HEK293 (cell line): Measurements from ENCODE around the gene PRKAB1.
A peak's percentile ranks its signal among the peaks of the same experiment; 100 is the strongest.

Experiments
- CTCF ChIA-PET: fragments of 350-600 bp; formaldehyde crosslinking; extraction: SDS; loops from one replicate; lab custom pipeline; 2021; ENCODE audit warnings: antibody characterized with exemption; lab: Yijun Ruan, JAX
- POLR2A ChIA-PET: fragments of 300-600 bp; formaldehyde crosslinking; extraction: SDS; loops from one replicate; lab custom pipeline; 2020; ENCODE audit warnings: antibody characterized with exemption, inconsistent platforms; lab: Yijun Ruan, JAX
- H3K27ac ChIP-seq: fragments of 200-500 bp; sonication (Bioruptor generic); 2 replicates; pipeline ENCODE4 v1.5.1; 2014; ENCODE audit warnings: low read depth, low read length, control low read depth, inconsistent platforms; ENCODE audit errors: extremely low read depth
- H3K36me3 ChIP-seq, 2 experiments: fragments of 200-500 bp in 1 of 2; sonication (Bioruptor generic) in 1 of 2; 1 replicate in 1 of 2; 2 replicates in 1 of 2; pipeline ENCODE4 v1.5.1; 2014 to 2017; ENCODE audit warnings: inconsistent platforms in 2 of 2, low read length in 2 of 2; ENCODE audit not compliant: control insufficient read depth in 2 of 2, insufficient read depth in 1 of 2
- H3K4me1 ChIP-seq: fragments of 200-500 bp; sonication (Bioruptor generic); 2 replicates; pipeline ENCODE4 v1.5.1; 2014; ENCODE audit warnings: mild to moderate bottlenecking, low read length, inconsistent platforms; ENCODE audit not compliant: control insufficient read depth, insufficient read depth
- H3K4me3 ChIP-seq: 2 replicates; pipeline ENCODE4 v1.5.1; 2011; ENCODE audit warnings: low read depth, mild to moderate bottlenecking, control low read depth, low read length, moderate library complexity
- H3K9me3 ChIP-seq: fragments of 200-500 bp; sonication (Bioruptor generic); 2 replicates; pipeline ENCODE4 v1.5.1; 2014; ENCODE audit warnings: low read depth, low read length, inconsistent platforms; ENCODE audit not compliant: control insufficient read depth, insufficient read depth
- AEBP2 ChIP-seq: fragments of 450-650 bp; formaldehyde crosslinking; IDR thresholded peaks from 2 replicates; pipeline ENCODE4 v1.5.1; 2016; ENCODE audit warnings: missing biosample characterization, missing genetic modification characterization, borderline replicate concordance
- KLF10 ChIP-seq: fragments of 450-650 bp; IDR thresholded peaks from 2 replicates; pipeline ENCODE4 v1.5.1; 2018; ENCODE audit warnings: missing biosample characterization, mild to moderate bottlenecking, missing genetic modification characterization
- KLF16 ChIP-seq: fragments of 450-650 bp; formaldehyde crosslinking; IDR thresholded peaks from 2 replicates; pipeline ENCODE4 v1.5.1; 2017; ENCODE audit warnings: missing biosample characterization, missing genetic modification characterization
- SALL2 ChIP-seq: fragments of 450-650 bp; formaldehyde crosslinking; IDR thresholded peaks from 2 replicates; pipeline ENCODE4 v1.5.0; 2017; ENCODE audit warnings: missing biosample characterization, mild to moderate bottlenecking, missing genetic modification characterization, borderline replicate concordance
- SCRT1 ChIP-seq: fragments of 450-650 bp; formaldehyde crosslinking; IDR thresholded peaks from 2 replicates; pipeline ENCODE4 v1.5.1; 2016; ENCODE audit warnings: missing biosample characterization, missing genetic modification characterization, borderline replicate concordance
- SCRT2 ChIP-seq: fragments of 450-650 bp; formaldehyde crosslinking; IDR thresholded peaks from 2 replicates; pipeline ENCODE4 v1.5.1; 2016; ENCODE audit warnings: missing biosample characterization, missing genetic modification characterization
- YY2 ChIP-seq: fragments of 450-650 bp; formaldehyde crosslinking; IDR thresholded peaks from 2 replicates; pipeline ENCODE4 v1.5.1; 2016; ENCODE audit warnings: missing biosample characterization, missing genetic modification characterization
- ZBTB1 ChIP-seq: fragments of 450-650 bp; formaldehyde crosslinking; IDR thresholded peaks from 2 replicates; pipeline ENCODE4 v1.5.1; 2016; ENCODE audit warnings: missing biosample characterization, missing genetic modification characterization
- ZNF140 ChIP-seq: fragments of 450-650 bp; formaldehyde crosslinking; IDR thresholded peaks from 2 replicates; pipeline ENCODE4 v1.5.1; 2016; ENCODE audit warnings: missing biosample characterization, missing genetic modification characterization
- ZNF157 ChIP-seq: fragments of 450-650 bp; formaldehyde crosslinking; IDR thresholded peaks from 2 replicates; pipeline ENCODE4 v1.5.1; 2016; ENCODE audit warnings: missing biosample characterization, missing genetic modification characterization
- ZNF223 ChIP-seq: fragments of 450-650 bp; formaldehyde crosslinking; IDR thresholded peaks from 2 replicates; pipeline ENCODE4 v1.5.1; 2016; ENCODE audit warnings: missing biosample characterization, missing genetic modification characterization
- ZNF324 ChIP-seq: fragments of 450-650 bp; formaldehyde crosslinking; IDR thresholded peaks from 2 replicates; pipeline ENCODE4 v1.5.1; 2016; ENCODE audit warnings: missing biosample characterization, missing genetic modification characterization
- ZNF521 ChIP-seq: fragments of 450-650 bp; formaldehyde crosslinking; IDR thresholded peaks from 2 replicates; pipeline ENCODE4 v1.5.1; 2017; ENCODE audit warnings: missing biosample characterization, mild to moderate bottlenecking, missing genetic modification characterization
- ZNF677 ChIP-seq: fragments of 450-650 bp; IDR thresholded peaks from 2 replicates; pipeline ENCODE4 v1.5.0; 2018; ENCODE audit warnings: missing biosample characterization, mild to moderate bottlenecking, missing genetic modification characterization, moderate library complexity
- ZNF830 ChIP-seq: fragments of 450-650 bp; IDR thresholded peaks from 2 replicates; pipeline ENCODE4 v1.5.0; 2018; ENCODE audit warnings: missing biosample characterization, missing genetic modification characterization, low read depth, mild to moderate bottlenecking, moderate library complexity
- ZNF837 ChIP-seq: fragments of 450-650 bp; formaldehyde crosslinking; IDR thresholded peaks from 2 replicates; pipeline ENCODE4 v1.5.1; 2016; ENCODE audit warnings: missing biosample characterization, missing genetic modification characterization
- ZXDB ChIP-seq: fragments of 450-650 bp; formaldehyde crosslinking; IDR thresholded peaks from 2 replicates; pipeline ENCODE4 v1.5.1; 2016; ENCODE audit warnings: missing biosample characterization, missing genetic modification characterization
- TF ChIP-seq, protein P1 (sequence below): fragments of 450-650 bp; formaldehyde crosslinking; IDR thresholded peaks from 2 replicates; pipeline ENCODE4 v1.5.1; 2016; ENCODE audit warnings: missing biosample characterization, missing genetic modification characterization
- TF ChIP-seq, protein P2 (sequence below): fragments of 450-650 bp; formaldehyde crosslinking; IDR thresholded peaks from 2 replicates; pipeline ENCODE4 v1.5.1; 2016; ENCODE audit warnings: missing biosample characterization, missing genetic modification characterization
- TF ChIP-seq, protein P3 (sequence below): fragments of 450-650 bp; formaldehyde crosslinking; IDR thresholded peaks from 2 replicates; pipeline ENCODE4 v1.5.1; 2016; ENCODE audit warnings: missing biosample characterization, missing genetic modification characterization

PRKAB1 gene

GRCh38 chr12:119713551-119714031, 45.7 kb downstream of the PRKAB1 start:
- peaks cover 3% of the 10 kb centered on the region for H3K4me1 ChIP-seq
- no peak overlapping the region for H3K4me3 ChIP-seq
- ChIA-PET POLR2A (no interaction called here), CTCF (no interaction called here)
- no peak overlapping the region for H3K27ac ChIP-seq
- H3K36me3 ChIP-seq, result peaks cover 38 to 88% of the 10 kb centered on the region in 2 experiments
- H3K9me3 ChIP-seq, result no peaks in the 10 kb centered on the region
- TF ChIP-seq KLF10 (tag by site-specific recombination) (no peak), SALL2 (tag by site-specific recombination) (no peak), KLF16 (tag by site-specific recombination) (no peak), SCRT2 (tag by site-specific recombination) (0 out of 2 replicates have a peak, but pooled peaks have one; percentile 23), SCRT1 (tag by site-specific recombination) (0 out of 2 replicates have a peak, but pooled peaks have one; percentile 18)

- POLR2A ChIA-PET, result no interaction called here
- Histone ChIP-seq H3K4me1 (peaks cover 3% of the 10 kb centered on the region), H3K36me3 (peaks cover 29 to 87% of the 10 kb centered on the region in 2 experiments), H3K27ac (no peak overlapping the region)
- TF ChIP-seq ZNF830 (tag by site-specific recombination), result no peak
- peak; percentile 95 for TF ChIP-seq ZNF140 (tag by site-specific recombination)
- TF ChIP-seq, all 188 proteins: peak for 1
- H3K9me3 ChIP-seq, result no peaks in the 10 kb centered on the region
- H3K4me3 ChIP-seq, result no peak overlapping the region
- CTCF ChIA-PET, result no interaction called here
Observed at GRCh38 chr12:119714614-119715267, 46.8 kb downstream of the PRKAB1 start.

DNA sequence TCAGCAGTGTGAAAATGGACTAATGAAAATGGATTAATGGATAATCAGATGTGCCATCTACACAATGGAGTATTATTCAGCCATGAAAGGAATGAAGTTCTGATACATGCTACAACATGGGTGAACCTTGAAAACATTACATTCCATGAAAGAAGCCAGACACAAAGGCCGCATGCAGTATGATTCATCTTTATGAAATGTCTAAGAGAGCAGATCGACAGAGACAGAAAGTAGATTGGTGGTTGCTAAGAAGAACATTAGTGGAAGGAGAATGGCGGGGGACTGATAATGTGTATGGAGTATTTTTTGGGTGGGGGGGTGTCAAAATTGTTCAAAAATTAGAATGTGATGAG, 47.3 kb downstream of the PRKAB1 start:
- TF ChIP-seq, protein P1, sequence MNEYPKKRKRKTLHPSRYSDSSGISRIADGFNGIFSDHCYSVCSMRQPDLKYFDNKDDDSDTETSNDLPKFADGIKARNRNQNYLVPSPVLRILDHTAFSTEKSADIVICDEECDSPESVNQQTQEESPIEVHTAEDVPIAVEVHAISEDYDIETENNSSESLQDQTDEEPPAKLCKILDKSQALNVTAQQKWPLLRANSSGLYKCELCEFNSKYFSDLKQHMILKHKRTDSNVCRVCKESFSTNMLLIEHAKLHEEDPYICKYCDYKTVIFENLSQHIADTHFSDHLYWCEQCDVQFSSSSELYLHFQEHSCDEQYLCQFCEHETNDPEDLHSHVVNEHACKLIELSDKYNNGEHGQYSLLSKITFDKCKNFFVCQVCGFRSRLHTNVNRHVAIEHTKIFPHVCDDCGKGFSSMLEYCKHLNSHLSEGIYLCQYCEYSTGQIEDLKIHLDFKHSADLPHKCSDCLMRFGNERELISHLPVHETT, result no peak
- TF ChIP-seq, protein P2, sequence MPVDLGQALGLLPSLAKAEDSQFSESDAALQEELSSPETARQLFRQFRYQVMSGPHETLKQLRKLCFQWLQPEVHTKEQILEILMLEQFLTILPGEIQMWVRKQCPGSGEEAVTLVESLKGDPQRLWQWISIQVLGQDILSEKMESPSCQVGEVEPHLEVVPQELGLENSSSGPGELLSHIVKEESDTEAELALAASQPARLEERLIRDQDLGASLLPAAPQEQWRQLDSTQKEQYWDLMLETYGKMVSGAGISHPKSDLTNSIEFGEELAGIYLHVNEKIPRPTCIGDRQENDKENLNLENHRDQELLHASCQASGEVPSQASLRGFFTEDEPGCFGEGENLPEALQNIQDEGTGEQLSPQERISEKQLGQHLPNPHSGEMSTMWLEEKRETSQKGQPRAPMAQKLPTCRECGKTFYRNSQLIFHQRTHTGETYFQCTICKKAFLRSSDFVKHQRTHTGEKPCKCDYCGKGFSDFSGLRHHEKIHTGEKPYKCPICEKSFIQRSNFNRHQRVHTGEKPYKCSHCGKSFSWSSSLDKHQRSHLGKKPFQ, result no peak
- TF ChIP-seq, all 188 proteins: peak for 0
- H3K4me3 ChIP-seq, result no peak overlapping the region
- H3K36me3 ChIP-seq, result peaks cover 26 to 87% of the 10 kb centered on the region in 2 experiments
- no peak overlapping the region for H3K27ac ChIP-seq
- CTCF ChIA-PET, result no interaction called here
- H3K9me3 ChIP-seq, result no peaks in the 10 kb centered on the region
- POLR2A ChIA-PET, result no interaction called here
- peaks cover 3% of the 10 kb centered on the region for H3K4me1 ChIP-seq

GRCh38 chr12:119718141-119718540, 50.2 kb downstream of the PRKAB1 start:
- peaks cover 16 to 74% of the 10 kb centered on the region in 2 experiments for H3K36me3 ChIP-seq
- no peak overlapping the region for H3K4me3 ChIP-seq
- no peak overlapping the region for H3K27ac ChIP-seq
- POLR2A ChIA-PET, result no interaction called here
- CTCF ChIA-PET, result no interaction called here
- no peaks in the 10 kb centered on the region for H3K9me3 ChIP-seq
- peaks cover 3% of the 10 kb centered on the region for H3K4me1 ChIP-seq
- TF ChIP-seq ZNF677 (tag by site-specific recombination) (no peak), ZNF324 (tag by site-specific recombination) (no peak), ZNF521 (tag by site-specific recombination) (no peak), ZXDB (tag by site-specific recombination) (no peak), AEBP2 (tag by site-specific recombination) (no peak), YY2 (tag by site-specific recombination) (no peak), ZNF157 (tag by site-specific recombination) (no peak), ZNF223 (tag by site-specific recombination) (no peak), ZNF837 (no peak), ZBTB1 (tag by site-specific recombination) (no peak)
- TF ChIP-seq, protein P1, result no peak
- TF ChIP-seq, protein P3, sequence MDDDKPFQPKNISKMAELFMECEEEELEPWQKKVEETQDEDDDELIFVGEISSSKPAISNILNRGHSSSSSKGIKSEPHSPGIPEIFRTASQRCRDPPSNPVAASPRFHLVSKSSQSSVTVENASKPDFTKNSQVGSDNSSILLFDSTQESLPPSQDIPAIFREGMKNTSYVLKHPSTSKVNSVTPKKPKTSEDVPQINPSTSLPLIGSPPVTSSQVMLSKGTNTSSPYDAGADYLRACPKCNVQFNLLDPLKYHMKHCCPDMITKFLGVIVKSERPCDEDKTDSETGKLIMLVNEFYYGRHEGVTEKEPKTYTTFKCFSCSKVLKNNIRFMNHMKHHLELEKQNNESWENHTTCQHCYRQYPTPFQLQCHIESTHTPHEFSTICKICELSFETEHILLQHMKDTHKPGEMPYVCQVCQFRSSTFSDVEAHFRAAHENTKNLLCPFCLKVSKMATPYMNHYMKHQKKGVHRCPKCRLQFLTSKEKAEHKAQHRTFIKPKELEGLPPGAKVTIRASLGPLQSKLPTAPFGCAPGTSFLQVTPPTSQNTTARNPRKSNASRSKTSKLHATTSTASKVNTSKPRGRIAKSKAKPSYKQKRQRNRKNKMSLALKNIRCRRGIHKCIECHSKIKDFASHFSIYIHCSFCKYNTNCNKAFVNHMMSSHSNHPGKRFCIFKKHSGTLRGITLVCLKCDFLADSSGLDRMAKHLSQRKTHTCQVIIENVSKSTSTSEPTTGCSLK (tag by site-specific recombination), result no peak
